ENCODE data around the gene PAX9. TPM values are rescaled to one million over a fixed set of nuclear protein-coding genes. Genes with fewer than 3 reads are reported as not detected.

Gene PAX9
- total RNA-seq, 2 experiments from 2014 or later, result not detected

DNA sequence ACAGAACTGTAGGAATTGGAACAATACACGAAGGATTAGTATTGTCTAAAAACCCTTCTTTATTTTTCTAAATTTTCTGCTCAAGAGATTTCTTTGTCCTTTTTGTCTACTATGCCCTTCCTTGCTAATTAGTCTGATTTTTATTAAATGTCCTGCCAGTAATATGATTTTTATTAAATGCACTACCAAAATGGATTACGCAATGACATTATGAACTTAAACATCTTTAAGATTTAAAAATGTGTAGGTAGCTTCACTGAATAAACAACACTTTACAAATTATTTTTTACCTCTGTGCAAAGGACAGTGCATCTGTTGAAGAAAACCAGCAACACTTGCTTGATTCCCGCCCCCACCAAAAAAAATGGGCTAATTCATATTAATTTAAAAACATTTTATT lies 8.2 kb upstream of the PAX9 start:
- no peaks in the 10 kb centered on the region for H3K9me3 Mint-ChIP-seq
- CTCF ChIA-PET, result no interaction called here
- H3K4me3 Mint-ChIP-seq, result no peak overlapping the region
- no peak overlapping the region for H3K27ac Mint-ChIP-seq
- H3K9me3 ChIP-seq (ENCODE audit: control insufficient read depth in 1 of 2, insufficient read depth in 1 of 2, low read length in 2 of 2), result peaks cover 12 to 45% of the 10 kb centered on the region in 2 experiments
- H3K27ac ChIP-seq (ENCODE audit: low read depth in 1 of 2, low read length in 2 of 2), result no peak overlapping the region
- H3K36me3 ChIP-seq (ENCODE audit: insufficient read depth, low read length), result no peaks in the 10 kb centered on the region
- POLR2A ChIA-PET, result no interaction called here
- H3K4me1 ChIP-seq (ENCODE audit: insufficient read depth, low read length), result peaks cover 38% of the 10 kb centered on the region
- DNase-seq, result no peak
- intact Hi-C loops (cut with DNase I, micrococcal nuclease), result no loop called here
- H3K36me3 Mint-ChIP-seq (ENCODE audit: low read depth), result no peaks in the 10 kb centered on the region
- no peak overlapping the region for H3K4me3 ChIP-seq (ENCODE audit: low read length)
- TF ChIP-seq, protein P1, sequence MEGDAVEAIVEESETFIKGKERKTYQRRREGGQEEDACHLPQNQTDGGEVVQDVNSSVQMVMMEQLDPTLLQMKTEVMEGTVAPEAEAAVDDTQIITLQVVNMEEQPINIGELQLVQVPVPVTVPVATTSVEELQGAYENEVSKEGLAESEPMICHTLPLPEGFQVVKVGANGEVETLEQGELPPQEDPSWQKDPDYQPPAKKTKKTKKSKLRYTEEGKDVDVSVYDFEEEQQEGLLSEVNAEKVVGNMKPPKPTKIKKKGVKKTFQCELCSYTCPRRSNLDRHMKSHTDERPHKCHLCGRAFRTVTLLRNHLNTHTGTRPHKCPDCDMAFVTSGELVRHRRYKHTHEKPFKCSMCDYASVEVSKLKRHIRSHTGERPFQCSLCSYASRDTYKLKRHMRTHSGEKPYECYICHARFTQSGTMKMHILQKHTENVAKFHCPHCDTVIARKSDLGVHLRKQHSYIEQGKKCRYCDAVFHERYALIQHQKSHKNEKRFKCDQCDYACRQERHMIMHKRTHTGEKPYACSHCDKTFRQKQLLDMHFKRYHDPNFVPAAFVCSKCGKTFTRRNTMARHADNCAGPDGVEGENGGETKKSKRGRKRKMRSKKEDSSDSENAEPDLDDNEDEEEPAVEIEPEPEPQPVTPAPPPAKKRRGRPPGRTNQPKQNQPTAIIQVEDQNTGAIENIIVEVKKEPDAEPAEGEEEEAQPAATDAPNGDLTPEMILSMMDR (IDR thresholded peaks at IDR 0.05), result no peak
- peaks cover 22% of the 10 kb centered on the region for H3K4me1 Mint-ChIP-seq (ENCODE audit: low read depth)
- peaks cover 99% of the 10 kb centered on the region for H3K27me3 Mint-ChIP-seq
- no peak for ATAC-seq (ENCODE audit: poor library complexity)
- peaks cover 66 to 99% of the 10 kb centered on the region in 2 experiments for H3K27me3 ChIP-seq (ENCODE audit: control insufficient read depth in 1 of 2, insufficient read depth in 2 of 2, low read length in 2 of 2)

DNA sequence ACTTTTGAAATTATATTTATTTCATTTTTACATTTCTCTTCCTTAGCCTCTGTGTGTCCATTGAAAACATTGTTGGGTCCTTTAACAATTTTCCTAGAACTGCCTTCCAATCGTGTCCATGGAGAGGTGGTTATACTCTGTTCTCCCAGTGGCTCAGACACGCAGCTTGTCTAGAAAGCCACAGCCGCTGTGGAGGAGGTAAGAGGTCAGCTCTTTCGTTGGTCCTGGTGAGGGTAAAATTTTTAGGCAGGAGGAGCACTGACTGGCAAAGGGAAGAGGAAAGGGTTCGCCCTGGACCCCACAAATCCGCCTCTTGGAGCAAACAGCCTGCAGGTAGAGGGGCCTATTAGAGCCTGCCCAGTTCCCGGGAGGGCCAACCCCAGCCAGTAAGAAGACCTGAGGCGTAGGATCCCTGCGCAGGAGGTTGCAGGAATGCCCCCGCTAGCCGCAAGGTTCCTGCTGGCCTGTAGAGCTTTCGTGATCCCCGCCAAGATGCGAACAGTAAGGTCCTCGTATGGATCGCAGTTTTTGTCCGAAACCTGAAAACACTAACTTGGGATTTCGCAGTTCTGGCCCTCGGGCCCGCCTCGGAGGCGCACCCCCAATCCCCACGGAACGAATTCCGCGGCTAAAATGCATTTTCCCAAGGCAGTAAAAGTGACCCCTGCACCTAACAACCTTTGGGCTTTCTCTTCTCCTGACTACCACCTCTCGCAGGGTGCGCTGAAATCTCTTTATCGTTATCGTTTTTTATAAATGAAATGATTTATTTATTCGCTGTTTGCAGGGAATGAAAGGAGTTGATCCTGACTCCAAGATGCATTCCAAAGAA lies 7.5 kb upstream of the PAX9 start:
- H3K9me3 ChIP-seq (ENCODE audit: control insufficient read depth in 1 of 2, insufficient read depth in 1 of 2, low read length in 2 of 2), result peaks cover 12 to 50% of the 10 kb centered on the region in 2 experiments
- no peak overlapping the region for H3K27ac ChIP-seq (ENCODE audit: low read depth in 1 of 2, low read length in 2 of 2)
- Mint-ChIP-seq H3K4me3 (no peak overlapping the region), H3K9me3 (no peaks in the 10 kb centered on the region), H3K27ac (no peak overlapping the region), H3K4me1 (ENCODE audit: low read depth) (peaks cover 26% of the 10 kb centered on the region), H3K27me3 (peaks cover 99% of the 10 kb centered on the region), H3K36me3 (ENCODE audit: low read depth) (no peaks in the 10 kb centered on the region)
- ChIA-PET POLR2A (no interaction called here), CTCF (no interaction called here)
- no peak for ATAC-seq (ENCODE audit: poor library complexity)
- peaks cover 38% of the 10 kb centered on the region for H3K4me1 ChIP-seq (ENCODE audit: insufficient read depth, low read length)
- peaks cover 67 to 99% of the 10 kb centered on the region in 2 experiments for H3K27me3 ChIP-seq (ENCODE audit: control insufficient read depth in 1 of 2, insufficient read depth in 2 of 2, low read length in 2 of 2)
- no peak overlapping the region for H3K4me3 ChIP-seq (ENCODE audit: low read length)
- H3K36me3 ChIP-seq (ENCODE audit: insufficient read depth, low read length), result no peaks in the 10 kb centered on the region
- TF ChIP-seq, protein P1 (IDR thresholded peaks at IDR 0.05), result no peak
- DNase-seq, result no peak
- intact Hi-C loops (cut with DNase I, micrococcal nuclease), result no loop called here

DNA sequence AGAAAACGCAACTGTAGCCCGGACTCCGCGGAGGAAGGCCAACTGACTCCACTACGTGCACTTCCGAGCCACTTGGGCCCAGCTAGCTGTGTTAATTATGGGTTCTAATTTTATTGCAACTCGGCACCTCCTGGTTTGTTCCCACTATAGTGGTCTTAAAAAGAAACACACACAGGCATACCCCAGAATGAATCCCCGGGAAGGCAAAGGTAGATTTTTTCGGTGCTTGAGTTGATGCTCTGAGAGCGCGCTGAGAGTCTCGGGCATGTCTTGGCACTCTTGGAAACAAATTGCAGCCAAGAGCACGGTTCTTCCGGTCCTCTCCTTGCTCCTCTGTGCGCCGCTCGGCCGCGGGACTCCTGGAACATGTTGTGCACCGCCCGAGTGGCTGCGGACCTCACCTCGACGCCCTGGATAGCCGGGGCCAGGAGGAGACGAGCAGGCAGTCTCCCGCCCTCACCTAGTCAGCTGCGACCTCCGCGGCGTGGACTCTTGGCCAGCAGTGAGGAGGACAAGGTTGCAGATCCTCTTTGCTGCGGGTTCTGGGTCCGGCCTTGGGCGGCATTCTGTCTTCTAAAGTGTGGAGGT lies 6.8 kb upstream of the PAX9 start:
- ChIA-PET POLR2A (no interaction called here), CTCF (no interaction called here)
- DNase-seq (no peak), ATAC-seq (ENCODE audit: poor library complexity) (no peak)
- Histone ChIP-seq H3K27ac (ENCODE audit: low read depth in 1 of 2, low read length in 2 of 2) (no peak overlapping the region), H3K4me3 (ENCODE audit: low read length) (no peak overlapping the region), H3K9me3 (ENCODE audit: control insufficient read depth in 1 of 2, insufficient read depth in 1 of 2, low read length in 2 of 2) (peaks cover 12 to 57% of the 10 kb centered on the region in 2 experiments), H3K36me3 (ENCODE audit: insufficient read depth, low read length) (no peaks in the 10 kb centered on the region), H3K27me3 (ENCODE audit: control insufficient read depth in 1 of 2, insufficient read depth in 2 of 2, low read length in 2 of 2) (peaks cover 72 to 99% of the 10 kb centered on the region in 2 experiments), H3K4me1 (ENCODE audit: insufficient read depth, low read length) (peaks cover 38% of the 10 kb centered on the region)
- peaks cover 99% of the 10 kb centered on the region for H3K27me3 Mint-ChIP-seq
- peaks cover 28% of the 10 kb centered on the region for H3K4me1 Mint-ChIP-seq (ENCODE audit: low read depth)
- H3K36me3 Mint-ChIP-seq (ENCODE audit: low read depth), result no peaks in the 10 kb centered on the region
- no peak overlapping the region for H3K4me3 Mint-ChIP-seq
- no peak overlapping the region for H3K27ac Mint-ChIP-seq
- intact Hi-C loops (cut with DNase I, micrococcal nuclease), result no loop called here
- TF ChIP-seq, protein P1 (IDR thresholded peaks at IDR 0.05), result no peak
- H3K9me3 Mint-ChIP-seq, result no peaks in the 10 kb centered on the region

Data from CD4-positive, alpha-beta T cell (primary cell).